ENCODE measurements around the gene ZNF134. TPM values are rescaled to one million over a fixed set of nuclear protein-coding genes. Genes with fewer than 3 reads are reported as not detected.

Gene ZNF134
- total RNA-seq, 1 donor from 2014 or later = 21.2 TPM

GRCh38 chr19:57641715-57642234 lies 27.7 kb downstream of the ZNF134 start:
- no peak for DNase-seq

- no peak for DNase-seq
These were observed 28.5 kb downstream of the ZNF134 start for GRCh38 chr19:57642396-57643046.

- no peak for DNase-seq
These were observed 29.7 kb downstream of the ZNF134 start for GRCh38 chr19:57643734-57644133.

GRCh38 chr19:57648331-57649003 lies 34.4 kb downstream of the ZNF134 start:
- DNase-seq = no peak

- no peak for DNase-seq
These were observed 37.6 kb downstream of the ZNF134 start for GRCh38 chr19:57651654-57651996.

- DNase-seq = no peak
These were observed 39.6 kb downstream of the ZNF134 start for GRCh38 chr19:57653689-57654088.

GRCh38 chr19:57655443-57655842 lies 41.4 kb downstream of the ZNF134 start:
- no peak for DNase-seq

GRCh38 chr19:57656346-57656745 lies 42.3 kb downstream of the ZNF134 start:
- no peak for DNase-seq

GRCh38 chr19:57664269-57665127 lies 50.5 kb downstream of the ZNF134 start:
- no peak for DNase-seq

- no peak for DNase-seq
These were observed 51.3 kb downstream of the ZNF134 start for GRCh38 chr19:57665261-57665806.

GRCh38 chr19:57667228-57667627 lies 53.2 kb downstream of the ZNF134 start:
- DNase-seq = no peak

- DNase-seq = no peak
These were observed 54.6 kb downstream of the ZNF134 start, which contains the start of gene ZSCAN4 for GRCh38 chr19:57668635-57669034. Gene ZSCAN4 (plus strand): TSS chr19:57668935. CDS start chr19:57676146, 7,211 bp downstream.

- DNase-seq = no peak
These were observed 57.3 kb downstream of the ZNF134 start for GRCh38 chr19:57671124-57671895.

GRCh38 chr19:57672466-57672865 lies 58.4 kb downstream of the ZNF134 start:
- DNase-seq = no peak

Other genes with a start within 250 kb of the ZNF134 start
- gene ZNF548, start 224.4 kb upstream of the ZNF134 start, total RNA-seq = 35.6 TPM
- gene ZNF17, start 203.1 kb upstream of the ZNF134 start, total RNA-seq = 14.7 TPM
- 12.6 TPM for gene ZNF749, start 178.9 kb upstream of the ZNF134 start, total RNA-seq
- gene VN1R1, start 157.1 kb upstream of the ZNF134 start, total RNA-seq = 1.2 TPM
- gene ZNF772, start 136.7 kb upstream of the ZNF134 start, total RNA-seq = 13.9 TPM
- 10.5 TPM for gene ZNF419, start 126.5 kb upstream of the ZNF134 start, total RNA-seq
- gene ZNF773, start 114.3 kb upstream of the ZNF134 start, total RNA-seq = 9.4 TPM
- 9.0 TPM for gene ZNF549, start 86.9 kb upstream of the ZNF134 start, total RNA-seq
- 14.2 TPM for gene ZNF550, start 54.4 kb upstream of the ZNF134 start, total RNA-seq
- gene ZNF416, start 35.3 kb upstream of the ZNF134 start, total RNA-seq = 5.1 TPM
- 6.7 TPM for gene ZIK1, start 30.1 kb upstream of the ZNF134 start, total RNA-seq
- 3.4 TPM for gene ZNF530, start 14.4 kb upstream of the ZNF134 start, total RNA-seq
- gene ZNF211, start 18.9 kb downstream of the ZNF134 start, total RNA-seq = 17.7 TPM
- not detected for gene ZSCAN4, start 54.7 kb downstream of the ZNF134 start, total RNA-seq
- 11.7 TPM for gene ZNF551, start 67.7 kb downstream of the ZNF134 start, total RNA-seq
- gene ZNF154, start 95.0 kb downstream of the ZNF134 start, total RNA-seq = 11.9 TPM
- 6.5 TPM for gene ZNF671, start 113.4 kb downstream of the ZNF134 start, total RNA-seq
- 18.1 TPM for gene ZNF776, start 132.6 kb downstream of the ZNF134 start, total RNA-seq
- 23.9 TPM for gene ZNF586, start 155.4 kb downstream of the ZNF134 start, total RNA-seq
- gene ZNF552, start 200.7 kb downstream of the ZNF134 start, total RNA-seq = 8.8 TPM
- gene ZNF587B, start 216.1 kb downstream of the ZNF134 start, total RNA-seq = 18.3 TPM
- gene ZNF587, start 235.6 kb downstream of the ZNF134 start, total RNA-seq = 26.5 TPM